ENCODE data around the gene KCNH8.

Gene KCNH8

GRCh38 chr3:19506171-19506570 is 357.9 kb downstream of the KCNH8 start:
- no peak for DNase-seq

GRCh38 chr3:19522305-19522704 is 374.0 kb downstream of the KCNH8 start:
- DNase-seq = no peak

GRCh38 chr3:19526071-19526470 is 377.8 kb downstream of the KCNH8 start:
- peak; percentile 46 for DNase-seq

- peak; percentile 42 for DNase-seq
Observed at GRCh38 chr3:19527746-19528145, 379.4 kb downstream of the KCNH8 start.

GRCh38 chr3:19531426-19531825 is 383.1 kb downstream of the KCNH8 start:
- DNase-seq = no peak

GRCh38 chr3:19539518-19540392 is 391.4 kb downstream of the KCNH8 start:
- DNase-seq = no peak

GRCh38 chr3:19540464-19540863 is 392.2 kb downstream of the KCNH8 start:
- DNase-seq = no peak

DNA sequence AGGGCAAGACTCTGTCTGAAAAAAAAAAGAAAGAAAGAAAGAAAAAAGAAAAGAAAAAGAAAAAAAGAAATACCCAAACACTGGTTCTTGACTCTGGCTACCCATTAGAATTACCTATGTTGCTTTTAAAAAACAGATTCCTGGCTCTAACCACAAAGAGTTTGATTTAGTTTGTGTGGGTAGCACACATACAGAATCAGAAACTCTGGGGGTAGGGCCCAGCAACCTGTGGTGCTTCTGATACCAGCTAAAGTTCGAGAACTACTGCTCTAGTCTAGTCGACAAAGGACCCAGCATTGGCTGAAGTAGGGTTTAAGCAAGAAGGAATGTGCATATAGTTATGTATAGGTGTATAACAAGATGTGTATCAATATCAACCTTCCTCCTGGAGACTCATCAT is 393.0 kb downstream of the KCNH8 start:
- no peak for DNase-seq

DNA sequence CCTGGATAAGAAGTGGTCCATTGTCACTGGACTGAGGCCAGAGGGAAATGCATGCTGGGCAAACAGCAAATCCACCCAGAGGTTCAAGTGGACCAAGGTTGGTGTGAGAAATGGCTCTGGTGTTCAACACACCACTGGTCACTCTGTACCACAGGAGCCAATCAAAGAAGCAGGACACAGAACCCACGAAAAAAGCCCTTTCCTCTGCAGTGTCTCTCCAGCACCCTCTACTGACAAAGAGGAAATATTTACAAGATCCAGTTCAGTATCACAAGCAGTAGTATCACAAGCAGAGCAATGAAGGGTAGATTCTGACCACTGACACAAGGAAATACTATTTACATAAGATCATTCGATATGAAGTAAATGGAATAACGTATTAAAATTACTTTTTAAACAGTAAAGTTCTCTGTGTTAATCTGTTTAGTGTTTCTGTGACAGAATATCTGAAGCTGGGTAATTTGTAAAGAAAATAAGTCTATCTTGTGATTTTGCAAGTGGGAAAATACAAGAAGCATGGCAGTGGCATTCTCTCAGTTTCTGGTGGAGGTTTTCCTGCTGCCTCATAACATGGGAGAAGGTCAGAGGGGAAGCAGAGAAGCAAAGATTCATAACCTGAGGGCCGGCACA is 395.0 kb downstream of the KCNH8 start:
- DNase-seq = peak; percentile 13

DNA sequence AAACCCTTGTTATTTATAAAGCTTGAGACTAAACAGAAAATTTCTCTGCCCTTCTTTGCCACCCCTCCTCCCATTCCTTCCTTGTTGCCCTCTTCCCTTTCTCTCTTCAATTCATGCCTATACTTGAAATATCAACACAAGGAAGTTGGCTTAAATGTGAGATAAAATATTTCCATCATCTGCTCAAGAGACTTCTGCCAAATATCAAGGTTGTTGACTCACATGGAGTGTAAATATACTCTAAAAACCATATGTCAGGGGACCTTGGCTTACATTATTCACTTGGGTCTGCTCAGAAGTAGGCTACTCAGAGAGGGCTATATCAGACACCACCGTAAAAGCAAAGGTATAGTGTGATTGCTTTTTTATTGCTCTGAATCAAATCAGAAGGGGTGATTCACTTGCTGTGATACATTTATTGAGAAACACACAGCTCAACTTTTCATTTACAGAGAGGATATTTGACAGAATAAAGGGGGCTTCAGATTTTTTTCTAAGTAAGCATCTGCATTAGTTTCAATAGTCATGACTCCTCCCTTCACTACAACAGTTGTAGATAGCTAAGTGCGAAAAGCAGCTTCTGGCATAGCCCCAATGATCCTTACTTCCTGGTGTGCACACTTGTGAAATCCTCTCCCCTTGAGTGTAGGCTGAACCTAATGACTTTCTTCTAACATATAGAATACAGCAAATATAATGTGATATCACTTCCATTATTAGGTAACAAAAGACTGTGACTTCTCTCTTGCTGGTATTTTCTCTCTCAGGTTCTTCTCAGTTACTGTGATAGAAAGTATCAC is 399.6 kb downstream of the KCNH8 start:
- DNase-seq = no peak

DNA sequence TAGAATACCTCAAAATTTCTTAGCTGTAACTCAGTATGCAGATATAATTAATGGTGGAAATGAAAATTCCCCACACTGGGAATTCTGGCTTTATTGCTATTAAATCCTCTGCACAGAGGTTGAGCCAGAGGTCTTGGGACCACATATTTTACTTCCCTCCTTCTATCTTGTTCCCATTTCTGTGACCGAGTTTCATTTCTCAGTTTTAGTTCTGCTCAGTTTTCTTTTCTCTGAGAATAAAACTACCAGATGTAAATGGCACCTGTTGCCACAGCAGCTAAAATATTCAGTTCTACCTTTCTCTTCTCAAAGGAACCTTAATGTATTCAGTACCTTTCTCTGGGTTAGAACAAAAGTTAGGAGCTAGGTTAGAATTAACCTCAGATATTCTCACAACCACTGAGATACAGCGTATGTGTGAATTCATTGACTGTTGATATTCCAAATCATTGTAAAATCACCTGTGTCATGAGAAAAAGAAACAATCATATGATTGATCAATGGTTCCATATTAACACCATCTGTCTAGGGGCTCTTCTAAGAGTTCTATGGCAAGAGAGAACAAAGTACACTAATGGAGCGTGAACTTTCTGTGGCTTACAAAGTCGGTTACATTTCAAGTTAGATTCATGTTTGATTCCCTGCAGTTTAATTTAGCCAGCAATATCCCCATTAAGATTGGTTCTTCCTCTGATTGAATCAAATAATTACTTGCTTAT is 411.6 kb downstream of the KCNH8 start:
- no peak for DNase-seq

DNA sequence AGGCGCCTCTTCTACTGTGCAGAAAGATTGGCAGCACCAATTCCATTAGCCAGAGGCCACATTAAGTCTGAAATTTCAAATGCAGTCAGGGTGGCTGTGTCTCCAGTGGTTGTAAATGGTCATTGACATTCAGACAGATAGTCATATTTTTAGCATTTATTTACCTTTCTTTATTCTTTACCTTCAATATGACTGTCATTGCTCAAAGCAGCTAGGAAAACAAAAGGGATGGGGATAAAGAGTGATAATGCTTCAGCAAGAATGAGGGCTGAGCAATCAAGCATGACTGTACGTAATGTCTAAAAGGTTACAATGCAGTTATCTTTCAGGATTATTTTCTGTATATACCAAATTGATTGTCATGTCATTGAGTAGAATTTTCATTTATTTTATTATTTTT is 425.3 kb downstream of the KCNH8 start:
- no peak for DNase-seq

DNA sequence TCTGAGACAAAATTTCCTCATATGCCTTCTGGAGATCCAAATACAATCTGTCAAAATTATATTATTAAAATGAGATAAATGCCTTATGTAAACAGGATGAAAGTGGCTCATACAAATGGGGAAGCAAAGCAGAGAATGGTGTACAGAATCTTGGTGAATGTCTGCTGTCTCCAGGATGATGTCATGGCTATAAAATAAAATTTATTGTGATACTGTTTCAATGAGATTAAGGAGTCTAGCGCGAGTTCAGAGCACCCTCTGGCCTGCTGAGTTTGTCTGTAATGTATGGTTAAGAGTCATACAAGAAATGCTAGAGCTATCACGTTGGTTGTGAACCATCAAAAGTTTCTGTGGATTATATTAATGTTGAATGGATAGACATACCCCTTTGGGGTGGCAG is 426.0 kb downstream of the KCNH8 start:
- DNase-seq = no peak

DNA sequence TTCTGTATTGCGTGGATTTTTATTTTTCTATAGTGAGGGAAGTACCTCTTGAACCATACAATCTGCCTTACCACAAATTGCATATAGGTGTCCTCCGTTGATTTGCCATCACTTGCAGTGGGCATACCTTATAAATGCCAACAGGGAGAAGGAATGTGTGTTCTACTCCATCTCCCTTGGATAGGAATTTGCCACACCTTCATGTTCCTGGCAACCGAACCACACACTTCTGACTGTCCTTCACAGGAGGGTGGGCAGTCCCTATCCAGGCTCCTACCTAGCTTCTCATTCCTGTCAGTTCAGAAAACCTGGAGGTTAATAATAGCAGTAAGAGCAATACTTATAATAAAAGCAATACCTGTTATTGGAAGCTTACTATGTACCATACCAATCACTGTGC is 428.0 kb downstream of the KCNH8 start:
- DNase-seq = no peak
